H1 (cell line): ENCODE measurements around the gene CACNA1C.

Experiments used
- EP300 ChIP-seq, 2 experiments: IDR thresholded peaks; 1 replicate in 1 of 2; 2 replicates in 1 of 2; pipeline ENCODE4 v1.6.1; 2011 to 2012; ENCODE audit warnings: low read depth in 2 of 2, low read length in 2 of 2, mild to moderate bottlenecking in 2 of 2, borderline replicate concordance in 1 of 2, inconsistent platforms in 1 of 2, moderate library complexity in 1 of 2
- EZH2 ChIP-seq: fragments of 200-600 bp; sonication (generic); IDR thresholded peaks from 2 replicates; pipeline ENCODE4 v1.7.1; 2012; ENCODE audit warnings: low read depth, mild to moderate bottlenecking, moderate library complexity, low read length, inconsistent platforms; ENCODE audit not compliant: severe bottlenecking
- MAFK ChIP-seq: IDR thresholded peaks from 2 replicates; pipeline ENCODE4 v1.6.1; 2012; ENCODE audit warnings: low read depth, mild to moderate bottlenecking, improper control_type of control experiment, low read length
- POLR2A ChIP-seq, 2 experiments: IDR thresholded peaks; 1 replicate in 1 of 2; 2 replicates in 1 of 2; pipeline ENCODE4 v1.6.1; 2011; ENCODE audit warnings: low read depth in 2 of 2, low read length in 2 of 2, mild to moderate bottlenecking in 2 of 2; ENCODE audit errors: control extremely low read depth in 1 of 2
- POLR2AphosphoS5 ChIP-seq: IDR thresholded peaks from 2 replicates; pipeline ENCODE4 v1.6.1; 2011; ENCODE audit warnings: low read depth, low read length
- RAD21 ChIP-seq, 2 experiments: IDR thresholded peaks in 1 of 2; conservative IDR thresholded peaks in 1 of 2; 2 replicates each; pipeline ENCODE4 v1.6.1; 2011; ENCODE audit warnings: low read depth in 2 of 2, low read length in 2 of 2, improper control_type of control experiment in 1 of 2, inconsistent platforms in 1 of 2, mild to moderate bottlenecking in 1 of 2, moderate library complexity in 1 of 2
- SP4 ChIP-seq: IDR thresholded peaks from 2 replicates; pipeline ENCODE4 v1.6.1; 2012; ENCODE audit warnings: low read length, inconsistent platforms
- YY1 ChIP-seq: IDR thresholded peaks from 2 replicates; pipeline ENCODE4 v1.6.1; 2011; ENCODE audit warnings: low read depth, mild to moderate bottlenecking, low read length
- TF ChIP-seq, protein P1 (sequence below): IDR thresholded peaks from 2 replicates; pipeline ENCODE4 v1.6.1; 2011; ENCODE audit warnings: low read length, improper control_type of control experiment
- TF ChIP-seq, protein P2 (sequence below), 3 experiments: IDR thresholded peaks; 1 replicate in 2 of 3; 2 replicates in 1 of 3; pipeline versions ENCODE4 v1.5.1 to v1.6.1; 2011; ENCODE audit warnings: low read length in 3 of 3, mild to moderate bottlenecking in 3 of 3, inconsistent platforms in 2 of 3, low read depth in 1 of 3, moderate library complexity in 1 of 3; ENCODE audit not compliant: insufficient read depth in 1 of 3; ENCODE audit errors: control extremely low read depth in 1 of 3

DNA sequence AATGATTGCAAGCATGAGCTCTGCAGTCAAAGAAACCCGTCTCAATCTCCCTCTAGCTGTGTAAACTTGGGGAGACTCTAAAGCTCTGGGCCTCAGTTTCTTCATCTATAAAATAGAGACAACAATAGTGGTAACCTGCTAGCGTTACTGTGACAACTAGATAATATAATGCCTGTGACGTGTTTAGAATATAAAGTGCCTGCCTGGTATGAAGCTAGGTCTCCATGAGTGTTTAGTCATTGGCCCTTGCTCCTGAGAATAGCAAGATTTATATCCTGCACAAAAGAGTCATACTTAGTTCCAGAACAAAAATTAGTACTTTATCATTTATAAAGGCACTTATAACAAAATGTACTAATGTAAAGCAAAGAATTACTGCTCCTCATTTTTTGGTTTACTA is 39.7 kb upstream of the CACNA1C start:
- TF ChIP-seq, protein P1, sequence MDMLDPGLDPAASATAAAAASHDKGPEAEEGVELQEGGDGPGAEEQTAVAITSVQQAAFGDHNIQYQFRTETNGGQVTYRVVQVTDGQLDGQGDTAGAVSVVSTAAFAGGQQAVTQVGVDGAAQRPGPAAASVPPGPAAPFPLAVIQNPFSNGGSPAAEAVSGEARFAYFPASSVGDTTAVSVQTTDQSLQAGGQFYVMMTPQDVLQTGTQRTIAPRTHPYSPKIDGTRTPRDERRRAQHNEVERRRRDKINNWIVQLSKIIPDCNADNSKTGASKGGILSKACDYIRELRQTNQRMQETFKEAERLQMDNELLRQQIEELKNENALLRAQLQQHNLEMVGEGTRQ = no peak
- TF ChIP-seq EZH2 (no peak), MAFK (no peak), EP300 (IDR thresholded peaks at IDR 0.05; ENCODE audit: borderline replicate concordance in 1 of 2, low read depth in 2 of 2, low read length in 2 of 2) (no peak), RAD21 (IDR thresholded peaks at IDR 0.05 in 1 of 2, conservative IDR thresholded peaks at IDR 0.05 in 1 of 2; ENCODE audit: low read depth in 2 of 2, low read length in 2 of 2) (no peak), POLR2AphosphoS5 (no peak), SP4 (no peak), YY1 (no peak), POLR2A (IDR thresholded peaks at IDR 0.05; ENCODE audit: control extremely low read depth in 1 of 2, low read depth in 2 of 2, low read length in 2 of 2) (no peak)
- TF ChIP-seq, protein P2, sequence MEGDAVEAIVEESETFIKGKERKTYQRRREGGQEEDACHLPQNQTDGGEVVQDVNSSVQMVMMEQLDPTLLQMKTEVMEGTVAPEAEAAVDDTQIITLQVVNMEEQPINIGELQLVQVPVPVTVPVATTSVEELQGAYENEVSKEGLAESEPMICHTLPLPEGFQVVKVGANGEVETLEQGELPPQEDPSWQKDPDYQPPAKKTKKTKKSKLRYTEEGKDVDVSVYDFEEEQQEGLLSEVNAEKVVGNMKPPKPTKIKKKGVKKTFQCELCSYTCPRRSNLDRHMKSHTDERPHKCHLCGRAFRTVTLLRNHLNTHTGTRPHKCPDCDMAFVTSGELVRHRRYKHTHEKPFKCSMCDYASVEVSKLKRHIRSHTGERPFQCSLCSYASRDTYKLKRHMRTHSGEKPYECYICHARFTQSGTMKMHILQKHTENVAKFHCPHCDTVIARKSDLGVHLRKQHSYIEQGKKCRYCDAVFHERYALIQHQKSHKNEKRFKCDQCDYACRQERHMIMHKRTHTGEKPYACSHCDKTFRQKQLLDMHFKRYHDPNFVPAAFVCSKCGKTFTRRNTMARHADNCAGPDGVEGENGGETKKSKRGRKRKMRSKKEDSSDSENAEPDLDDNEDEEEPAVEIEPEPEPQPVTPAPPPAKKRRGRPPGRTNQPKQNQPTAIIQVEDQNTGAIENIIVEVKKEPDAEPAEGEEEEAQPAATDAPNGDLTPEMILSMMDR (IDR thresholded peaks at IDR 0.05; ENCODE audit: control extremely low read depth in 1 of 3, insufficient read depth in 1 of 3, low read depth in 1 of 3, low read length in 3 of 3) = no peak
